ENCODE results near the gene CSPG4. TPM values are rescaled to one million over a fixed set of nuclear protein-coding genes. Genes with fewer than 3 reads are reported as not detected.

The CSPG4 gene
- total RNA-seq, 1 experiment from 2014 or later, result 2.0 TPM

DNA sequence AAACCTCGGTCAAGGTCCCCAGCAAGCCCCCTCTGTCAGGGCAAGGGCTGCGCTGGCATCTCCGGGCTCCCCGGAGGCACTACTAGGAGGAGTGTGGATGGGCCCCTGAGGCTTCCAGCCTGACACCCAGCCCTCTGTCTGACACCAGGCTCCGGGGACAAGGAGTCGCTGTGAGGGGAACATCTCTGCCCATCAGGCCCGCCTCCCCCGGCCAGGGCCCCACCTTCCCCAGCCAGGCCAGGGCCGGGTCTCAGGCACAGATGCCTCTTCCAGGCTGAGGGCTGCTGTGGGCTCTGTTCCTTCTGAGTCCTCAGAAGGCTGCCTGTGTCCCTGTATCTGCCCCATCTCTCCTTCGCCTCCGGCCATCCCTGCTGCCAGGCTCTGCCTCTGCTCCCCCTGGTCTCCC lies 15.8 kb downstream of the CSPG4 start:
- no peak overlapping the region for H3T11ph ChIP-seq (ENCODE audit: low read length)
- no peak overlapping the region for H2BK5ac ChIP-seq (ENCODE audit: insufficient read length, low read length)
- H2AK5ac ChIP-seq (ENCODE audit: insufficient read length, low read length), result no peak overlapping the region
- no peak overlapping the region for H3K4me3 Mint-ChIP-seq
- no peak overlapping the region for H3K56ac ChIP-seq (ENCODE audit: insufficient read length, low read depth, low read length)
- H3K27me3 Mint-ChIP-seq (ENCODE audit: low read depth), result peaks cover 9% of the 10 kb centered on the region
- no peak overlapping the region for H3K18ac ChIP-seq (ENCODE audit: insufficient read length, low read depth, low read length)
- H3K9me3 ChIP-seq (ENCODE audit: control insufficient read depth, low read depth, low read length), result no peaks in the 10 kb centered on the region
- no peak overlapping the region for H3K27ac ChIP-seq (ENCODE audit: insufficient read length, low read depth, low read length)
- H3K27ac Mint-ChIP-seq, result no peak overlapping the region
- H2BK15ac ChIP-seq (ENCODE audit: low read depth, low read length), result no peak overlapping the region
- H3K4ac ChIP-seq (ENCODE audit: low read depth, low read length), result no peak overlapping the region
- no peak overlapping the region for H2BK120ac ChIP-seq (ENCODE audit: low read depth, low read length, poor library complexity, severe bottlenecking)
- no peak overlapping the region for H4K8ac ChIP-seq (replicated peaks; ENCODE audit: insufficient read length, low read depth, low read length)
- no peaks in the 10 kb centered on the region for H3K23me2 ChIP-seq (ENCODE audit: insufficient read length, low read depth, low read length, poor library complexity, severe bottlenecking)
- no peak overlapping the region for H2BK20ac ChIP-seq (ENCODE audit: low read depth, low read length, poor library complexity, severe bottlenecking)
- H3K9me3 Mint-ChIP-seq, result no peaks in the 10 kb centered on the region
- no CpG with 5 or more reads among the region's 11 CpGs for WGBS (ENCODE audit: extremely low coverage, insufficient read length, low lambda C conversion rate)
- H3K36me3 Mint-ChIP-seq (ENCODE audit: insufficient read depth in 1 of 3, low read depth in 3 of 3), result no peaks in the 10 kb centered on the region; a peak in 1 of 7 replicates
- peaks cover 7% of the 10 kb centered on the region; the same call in 1 of the 2 replicates for H3K4me1 ChIP-seq (ENCODE audit: insufficient read depth, low read length)
- H4K91ac ChIP-seq (ENCODE audit: insufficient read length, low read depth, low read length), result no peak overlapping the region
- H4K5ac ChIP-seq (ENCODE audit: insufficient read length, low read depth, low read length), result no peak overlapping the region
- H3K79me2 ChIP-seq (ENCODE audit: insufficient read depth, low read length), result no peaks in the 10 kb centered on the region
- no peak for TF ChIP-seq CTCF (conservative IDR thresholded peaks at IDR 0.05)
- H2BK12ac ChIP-seq (ENCODE audit: insufficient read length, low read depth, low read length), result no peak overlapping the region
- no peaks in the 10 kb centered on the region for H4K20me1 ChIP-seq (ENCODE audit: control insufficient read depth, insufficient read depth, insufficient read length)
- no peak overlapping the region for H3K4me2 ChIP-seq (ENCODE audit: insufficient read depth, insufficient read length, low read length)
- H3K79me1 ChIP-seq (ENCODE audit: insufficient read depth, low read depth, low read length, poor library complexity, severe bottlenecking), result no peaks in the 10 kb centered on the region
- H2AFZ ChIP-seq (ENCODE audit: low read length), result no peak overlapping the region
- H3K23ac ChIP-seq (ENCODE audit: insufficient read length, low read depth, low read length), result no peak overlapping the region
- no peak overlapping the region for H3K9ac ChIP-seq (ENCODE audit: extremely low read depth, insufficient read length, low read length)
- no peaks in the 10 kb centered on the region for H3K27me3 ChIP-seq (ENCODE audit: insufficient read depth, low read length)
- DNase-seq, result no peak
- H3K14ac ChIP-seq (ENCODE audit: insufficient read depth, low read length), result no peak overlapping the region
- H3K4me1 Mint-ChIP-seq, result peaks cover 22 to 33% of the 10 kb centered on the region in 2 experiments

All from H9 (cell line).